Mesenchymal stem cell (in vitro differentiated cells and primary cell): ENCODE results near the gene PRKAG2. TPM values are rescaled to one million over a fixed set of nuclear protein-coding genes. Genes with fewer than 3 reads are reported as not detected.

Experiments
- DNase-seq: peaks from one replicate; pipeline ENCODE4 v3.0.0-alpha.2; 2013
- H2AFZ ChIP-seq: one replicate; pipeline ENCODE4 v1.6.1; 2013; ENCODE audit warnings: low read depth, mild to moderate bottlenecking, control low read depth, inconsistent platforms, low read length, moderate library complexity
- H2AK5ac ChIP-seq: 2 replicates; pipeline ENCODE4 v1.6.1; 2013; ENCODE audit warnings: low read length, moderate library complexity, mild to moderate bottlenecking, inconsistent platforms; ENCODE audit not compliant: severe bottlenecking
- H2BK120ac ChIP-seq: one replicate; pipeline ENCODE4 v1.6.1; 2013; ENCODE audit warnings: low read depth, mild to moderate bottlenecking, inconsistent platforms, low read length, moderate library complexity
- H2BK12ac ChIP-seq, 2 experiments: one replicate each; pipeline ENCODE4 v1.6.1; 2013; ENCODE audit warnings: inconsistent platforms in 2 of 2, low read length in 2 of 2, mild to moderate bottlenecking in 2 of 2, moderate library complexity in 2 of 2, control low read depth in 1 of 2
- H2BK15ac ChIP-seq: one replicate; pipeline ENCODE4 v1.6.1; 2013; ENCODE audit warnings: mild to moderate bottlenecking, low read depth, inconsistent platforms; ENCODE audit not compliant: poor library complexity, severe bottlenecking
- H2BK5ac ChIP-seq: 2 replicates; pipeline ENCODE4 v1.6.1; 2013; ENCODE audit warnings: low read depth, mild to moderate bottlenecking, low read length, control low read depth, inconsistent platforms; ENCODE audit not compliant: poor library complexity, severe bottlenecking
- H3K14ac ChIP-seq, 2 experiments: one replicate each; pipeline ENCODE4 v1.6.1; 2013; ENCODE audit warnings: inconsistent platforms in 2 of 2, low read length in 2 of 2, control low read depth in 1 of 2, mild to moderate bottlenecking in 1 of 2, moderate library complexity in 1 of 2
- H3K18ac ChIP-seq, 2 experiments: one replicate each; pipeline ENCODE4 v1.6.1; 2013; ENCODE audit warnings: inconsistent platforms in 2 of 2, low read length in 2 of 2, control low read depth in 1 of 2, low read depth in 1 of 2, mild to moderate bottlenecking in 1 of 2
- H3K23ac ChIP-seq, 2 experiments: one replicate each; pipeline ENCODE4 v1.6.1; 2013; ENCODE audit warnings: inconsistent platforms in 2 of 2, low read length in 2 of 2, mild to moderate bottlenecking in 2 of 2, moderate library complexity in 2 of 2, control low read depth in 1 of 2
- H3K27ac ChIP-seq: 2 replicates; pipeline ENCODE4 v1.5.1; 2013; ENCODE audit warnings: mild to moderate bottlenecking, moderate library complexity, low read length, control low read depth, inconsistent platforms; ENCODE audit not compliant: poor library complexity, severe bottlenecking
- H3K27me3 ChIP-seq, 2 experiments: 2 replicates each; pipeline versions ENCODE4 v1.6.1 to v1.7.0; 2013; ENCODE audit warnings: low read length in 2 of 2, mild to moderate bottlenecking in 2 of 2, moderate library complexity in 2 of 2, control low read depth in 1 of 2, inconsistent platforms in 1 of 2; ENCODE audit not compliant: control insufficient read depth in 1 of 2, insufficient read depth in 1 of 2
- H3K36me3 ChIP-seq, 2 experiments: 2 replicates each; pipeline versions ENCODE4 v1.6.1 to v1.7.0; 2013; ENCODE audit warnings: low read length in 2 of 2, control low read depth in 1 of 2, inconsistent platforms in 1 of 2, low read depth in 1 of 2, mild to moderate bottlenecking in 1 of 2; ENCODE audit not compliant: insufficient read depth in 2 of 2, control insufficient read depth in 1 of 2
- H3K4ac ChIP-seq, 2 experiments: one replicate each; pipeline ENCODE4 v1.6.1; 2013; ENCODE audit warnings: inconsistent platforms in 2 of 2, low read length in 2 of 2, mild to moderate bottlenecking in 2 of 2, moderate library complexity in 2 of 2, control low read depth in 1 of 2, low read depth in 1 of 2
- H3K4me1 ChIP-seq: 2 replicates; pipeline ENCODE4 v1.6.1; 2013; ENCODE audit warnings: low read depth, low read length, control low read depth; ENCODE audit not compliant: control insufficient read depth, insufficient read depth
- H3K4me2 ChIP-seq: 2 replicates; pipeline ENCODE4 v1.6.1; 2013; ENCODE audit warnings: low read length, mild to moderate bottlenecking, inconsistent platforms; ENCODE audit not compliant: poor library complexity, severe bottlenecking
- H3K4me3 ChIP-seq, 2 experiments: 2 replicates each; pipeline versions ENCODE4 v1.5.1 to v1.7.0; 2013; ENCODE audit warnings: low read length in 2 of 2, mild to moderate bottlenecking in 2 of 2, control low read depth in 1 of 2, low read depth in 1 of 2; ENCODE audit not compliant: insufficient read depth in 1 of 2
- H3K79me1 ChIP-seq: replicated peaks from 2 replicates; pipeline ENCODE4 v1.6.1; 2013; ENCODE audit warnings: mild to moderate bottlenecking, control low read depth, low read length, inconsistent platforms; ENCODE audit not compliant: poor library complexity, severe bottlenecking
- H3K9ac ChIP-seq: 2 replicates; pipeline ENCODE4 v1.7.0; 2013; ENCODE audit warnings: mild to moderate bottlenecking, low read length, moderate library complexity
- H3K9me3 ChIP-seq: 2 replicates; pipeline ENCODE4 v1.7.0; 2013; ENCODE audit warnings: mild to moderate bottlenecking, low read length; ENCODE audit not compliant: control insufficient read depth
- H4K8ac ChIP-seq: one replicate; pipeline ENCODE4 v1.6.1; 2013; ENCODE audit warnings: inconsistent platforms, mild to moderate bottlenecking, low read length, moderate library complexity
- H4K91ac ChIP-seq: one replicate; pipeline ENCODE4 v1.6.1; 2013; ENCODE audit warnings: mild to moderate bottlenecking, low read length, inconsistent platforms
- WGBS: methylation state at CpG from one replicate; pipeline ENCODE4 v1.1.7; 2013; ENCODE audit warnings: mixed read lengths; 5-methylcytosine and 5-hydroxymethylcytosine counted together
- small RNA-seq: library from polyadenylated mRNA; stranded (forward); fragments of <200 nt; extraction: miRNeasy Mini kit (QIAGEN cat#:217004); gene quantifications from one replicate; pipeline ENCODE3, GENCODE V24; 2013; ENCODE audit warnings: low read depth

Gene PRKAG2

GRCh38 chr7:151506901-151507382 is 370.0 kb downstream of the PRKAG2 start:
- peaks cover 5% of the 10 kb centered on the region for H3K4me1 ChIP-seq
- WGBS = 81% methylated on average over 3 of the region's 5 CpGs
- peaks cover 3% of the 10 kb centered on the region for H3K79me1 ChIP-seq
- no peak overlapping the region for H3K4me3 ChIP-seq
- H3K4ac ChIP-seq = no peak overlapping the region
- H3K14ac ChIP-seq = no peak overlapping the region
- H3K4me2 ChIP-seq = no peak overlapping the region
- no peak overlapping the region for H2AFZ ChIP-seq
- no peak for DNase-seq
- H2BK120ac ChIP-seq = no peak overlapping the region
- H3K27ac ChIP-seq = no peak overlapping the region
- H2BK5ac ChIP-seq = no peak overlapping the region
- H3K9ac ChIP-seq = no peak overlapping the region
- H4K91ac ChIP-seq = no peak overlapping the region
- H3K18ac ChIP-seq = no peak overlapping the region
- H2BK15ac ChIP-seq = no peak overlapping the region
- H3K9me3 ChIP-seq = no peaks in the 10 kb centered on the region
- H3K36me3 ChIP-seq = no peaks in the 10 kb centered on the region
- no peak overlapping the region for H2BK12ac ChIP-seq
- no peak overlapping the region for H3K23ac ChIP-seq
- no peaks in the 10 kb centered on the region for H3K27me3 ChIP-seq
- no peak overlapping the region for H4K8ac ChIP-seq
- no peak overlapping the region for H2AK5ac ChIP-seq

Small RNAs within 50 kb of the gene (small RNA-seq; reads per million reads assigned to genes)
- gene RF00019 (not detected), gene RNU6-604P (not detected)
